ENCODE measurements around the gene RTL5.

Gene RTL5

DNA sequence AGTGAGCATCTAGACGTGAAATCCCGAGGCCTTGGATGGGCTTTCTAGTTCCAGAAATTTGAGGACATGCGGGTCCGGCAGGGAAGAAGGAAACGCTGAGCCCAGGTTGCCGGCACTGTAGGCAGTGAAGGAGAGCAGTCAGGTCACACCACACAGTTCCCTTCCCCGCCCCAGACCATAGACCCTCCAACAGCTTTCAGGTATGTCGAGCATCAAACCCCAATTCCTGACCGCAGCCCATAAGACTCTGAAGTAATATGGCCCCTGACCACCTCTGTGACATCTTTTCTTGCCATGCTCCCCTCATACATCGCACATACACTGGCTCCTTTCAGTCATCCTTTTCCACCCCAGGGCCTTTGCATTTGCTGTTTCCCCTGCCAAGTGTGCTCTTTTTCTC, 23.0 kb downstream of the RTL5 start:
- DNase-seq (ENCODE audit: low read depth) = no peak

DNA sequence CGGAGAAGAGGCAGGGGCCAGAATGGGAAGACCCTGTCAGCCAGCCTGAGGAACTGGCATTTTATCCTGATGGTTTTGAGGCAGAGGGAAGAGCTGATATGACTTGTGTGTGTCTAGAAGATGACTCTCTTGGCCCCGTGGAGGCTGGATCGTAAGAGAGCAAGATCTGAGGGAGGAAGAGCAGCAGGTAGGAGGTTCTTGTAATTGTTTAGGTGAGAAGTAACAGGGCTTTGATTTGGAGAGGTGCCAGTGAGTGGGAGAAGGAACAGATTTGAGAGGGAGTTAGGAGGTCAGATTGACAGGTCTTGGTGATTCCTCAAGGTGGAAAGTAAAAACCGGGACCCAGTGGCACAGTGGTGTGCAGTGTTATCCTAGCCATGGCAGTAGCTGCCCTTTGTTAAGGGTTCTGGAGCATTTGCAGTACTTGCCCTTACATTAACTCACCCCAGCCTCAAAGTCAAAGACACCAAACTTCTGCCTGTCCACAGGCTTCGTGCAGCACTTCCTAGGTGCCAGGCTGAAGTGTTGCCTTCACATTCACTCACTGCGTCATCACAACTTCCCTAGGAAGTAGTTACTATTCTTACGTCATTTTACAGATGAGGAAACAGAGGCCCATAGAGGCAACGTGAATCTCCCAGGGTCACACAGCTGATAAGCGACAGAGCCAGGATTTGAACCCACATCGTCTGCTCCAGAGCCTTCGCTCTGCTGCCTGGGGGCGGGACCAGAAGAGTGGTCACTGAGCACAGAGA, 23.7 kb downstream of the RTL5 start:
- DNase-seq (ENCODE audit: low read depth) = no peak

DNA sequence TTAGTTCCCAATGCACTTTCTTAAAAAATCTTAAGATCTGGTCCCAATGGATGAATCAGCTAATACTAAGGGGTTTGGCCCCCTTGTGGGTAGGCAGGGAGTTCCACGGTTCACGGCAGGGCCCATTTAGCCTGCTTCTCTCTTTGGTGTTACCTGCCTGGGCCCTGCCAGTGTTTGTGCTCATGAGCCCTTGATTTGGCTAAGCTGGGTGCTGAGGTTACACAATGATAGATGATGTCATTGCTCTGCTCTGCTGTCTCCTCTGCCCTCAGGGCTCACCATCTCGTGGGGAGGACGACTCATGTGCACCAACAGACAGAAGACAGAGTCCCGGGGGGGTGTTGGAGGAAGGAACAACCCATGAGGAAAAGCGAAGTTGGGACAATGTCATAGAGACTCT, 24.4 kb downstream of the RTL5 start:
- DNase-seq (ENCODE audit: low read depth) = no peak

DNA sequence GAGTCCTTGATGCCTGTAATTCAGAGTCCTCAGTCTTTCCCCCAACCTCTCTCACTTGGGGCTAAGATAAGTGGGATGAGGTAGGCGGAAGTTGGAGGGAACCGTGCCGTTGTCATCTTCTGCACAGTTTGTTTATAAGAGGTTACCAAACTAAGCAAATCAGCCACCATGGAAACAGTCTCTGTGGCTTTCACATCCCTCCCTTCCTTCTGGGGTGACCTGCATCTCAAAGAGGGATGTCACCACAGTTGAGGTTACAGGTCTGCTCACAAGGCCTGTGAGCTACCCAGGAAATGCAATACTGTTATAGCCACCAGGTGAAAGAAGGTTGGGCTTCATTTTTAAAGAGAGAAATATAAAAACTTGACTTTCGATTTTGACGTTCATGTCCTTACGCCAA, 26.3 kb downstream of the RTL5 start:
- DNase-seq (ENCODE audit: low read depth) = peak; percentile 32

DNA sequence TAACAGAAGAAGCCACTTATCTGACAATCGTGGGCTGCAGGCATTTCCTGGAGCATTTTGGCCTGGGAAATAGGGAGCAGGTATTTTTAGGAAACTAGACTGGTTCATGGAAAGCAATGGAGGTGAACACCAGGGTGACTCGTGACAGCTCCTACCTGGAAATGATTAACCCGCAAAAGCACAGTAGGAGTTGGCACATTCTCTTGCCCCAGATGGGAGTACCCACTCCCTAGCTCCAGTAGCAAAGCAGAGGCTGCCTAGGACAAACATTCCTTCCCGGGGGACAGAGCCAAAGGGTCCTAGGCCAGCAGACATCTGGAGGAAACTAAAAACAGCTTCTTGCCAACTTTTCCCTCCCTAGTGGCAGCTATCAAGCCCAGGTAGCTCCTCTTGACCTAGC, 29.0 kb downstream of the RTL5 start:
- no peak for DNase-seq (ENCODE audit: low read depth)

DNA sequence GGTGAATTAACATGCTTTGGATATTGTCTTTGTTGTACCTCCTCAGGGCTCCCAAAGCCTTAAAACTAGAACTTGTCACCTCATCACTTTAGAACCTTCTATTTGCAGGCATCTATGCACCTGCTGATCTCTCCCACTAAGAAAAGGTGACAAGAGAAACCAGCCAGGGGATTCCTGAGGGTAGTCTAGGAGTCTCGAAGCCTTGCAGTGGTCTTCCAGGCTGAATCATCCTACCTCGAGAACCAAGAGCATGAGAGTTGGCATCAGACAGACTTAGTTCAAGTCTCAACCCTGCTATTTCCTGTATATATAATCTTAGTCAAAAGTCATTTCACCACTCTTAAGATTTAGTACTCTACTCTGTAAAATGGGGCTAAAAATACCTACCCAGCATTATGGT, 29.6 kb downstream of the RTL5 start:
- DNase-seq (ENCODE audit: low read depth) = no peak

DNA sequence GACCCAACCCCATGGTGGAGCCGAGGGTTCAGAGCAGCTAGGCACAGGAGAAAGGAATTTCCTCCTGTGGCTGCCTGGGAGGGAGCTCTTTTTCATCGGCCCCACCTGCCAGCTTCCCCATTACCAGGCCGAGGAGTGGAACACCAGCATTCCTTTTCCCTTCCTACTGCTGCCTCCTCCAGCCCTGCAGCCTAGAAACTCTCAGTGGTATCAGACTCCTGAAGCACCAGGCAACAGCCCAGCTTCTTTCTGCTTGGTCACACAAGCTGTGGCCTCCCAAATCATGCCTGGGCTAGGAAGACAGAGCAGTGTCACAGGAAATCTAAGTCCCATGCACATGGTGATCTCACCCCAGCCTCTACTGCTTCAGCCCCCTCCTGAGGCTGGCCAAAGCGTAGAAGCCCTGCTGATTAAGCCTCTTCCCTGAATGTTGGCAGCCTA, 30.1 kb downstream of the RTL5 start:
- DNase-seq (ENCODE audit: low read depth) = no peak

DNA sequence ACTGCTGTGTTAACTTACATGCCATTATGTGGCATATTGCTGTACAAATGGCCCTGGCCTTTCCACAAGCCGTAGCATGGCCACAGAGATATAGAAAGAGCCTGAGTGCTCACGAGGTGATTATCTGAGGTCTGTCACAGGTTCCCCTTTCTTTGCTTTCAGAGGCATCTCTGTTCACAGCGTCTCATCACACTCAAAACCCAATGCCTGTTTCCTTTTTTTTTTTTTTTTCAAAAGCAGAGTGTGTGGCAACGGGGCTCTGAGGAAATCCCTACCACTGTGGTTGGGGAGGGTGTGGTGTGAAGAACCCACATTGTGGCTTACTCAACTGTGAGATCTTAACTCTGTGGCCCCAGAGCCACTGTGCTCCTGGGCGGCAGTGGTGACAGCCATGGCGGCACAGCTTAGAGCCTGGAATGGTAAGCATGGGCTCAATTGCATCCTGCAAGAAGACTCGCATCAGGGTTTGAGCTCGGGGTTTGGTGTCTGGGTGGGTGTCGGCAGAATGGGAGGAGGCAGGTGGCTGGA, 30.8 kb downstream of the RTL5 start:
- peak; percentile 53 for DNase-seq (ENCODE audit: low read depth)

DNA sequence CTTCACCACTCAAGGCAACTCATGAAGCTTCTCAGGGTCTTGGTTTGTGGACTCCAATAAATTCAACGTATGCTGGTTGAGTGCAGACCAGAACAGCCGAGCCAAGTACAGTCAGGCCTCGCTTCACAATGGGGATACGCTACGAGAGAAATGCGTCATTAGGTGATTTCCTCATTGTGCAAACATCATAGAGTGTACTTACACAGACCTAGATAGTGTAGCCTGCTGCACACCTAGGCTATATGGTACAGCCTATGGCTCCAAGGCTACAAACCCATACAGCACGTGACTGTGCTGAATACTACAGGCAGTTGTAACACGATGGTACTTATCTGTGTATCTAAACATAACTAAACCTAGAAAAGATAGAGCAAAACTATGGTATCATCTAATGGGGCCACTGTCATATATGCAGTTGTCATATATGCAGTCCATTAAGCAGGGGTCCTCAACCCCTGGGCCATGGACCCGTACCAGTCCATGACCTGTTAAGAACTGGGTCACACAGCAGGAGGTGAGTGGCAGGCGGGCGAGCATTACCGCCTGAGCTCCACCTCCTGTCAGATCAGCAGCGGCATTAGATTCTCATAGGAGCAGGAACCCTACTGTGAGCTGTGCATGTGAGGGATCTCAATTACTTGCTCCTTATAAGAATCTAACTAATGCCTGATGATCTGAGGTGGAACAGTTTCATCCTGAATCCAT, 31.5 kb downstream of the RTL5 start:
- DNase-seq (ENCODE audit: low read depth) = no peak

DNA sequence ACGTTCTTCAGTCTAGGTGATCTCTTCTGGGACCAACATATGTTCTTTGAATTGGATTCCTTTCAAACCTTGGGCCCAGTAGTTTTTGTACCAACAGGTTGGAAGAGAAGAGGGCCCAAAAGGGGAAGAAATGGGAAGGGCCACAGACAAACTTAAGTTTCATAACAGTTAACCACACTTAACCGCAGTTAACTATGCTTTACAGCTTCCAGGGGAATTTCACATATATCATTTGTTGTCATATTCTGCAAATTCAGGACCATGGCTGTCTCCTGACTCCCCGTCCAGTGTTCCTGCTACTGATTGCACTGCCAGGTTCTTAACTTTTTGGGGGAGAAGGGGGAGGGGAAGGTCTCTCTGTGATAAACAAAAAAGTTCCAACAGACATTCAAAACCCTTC, 34.6 kb downstream of the RTL5 start:
- DNase-seq (ENCODE audit: low read depth) = no peak

DNA sequence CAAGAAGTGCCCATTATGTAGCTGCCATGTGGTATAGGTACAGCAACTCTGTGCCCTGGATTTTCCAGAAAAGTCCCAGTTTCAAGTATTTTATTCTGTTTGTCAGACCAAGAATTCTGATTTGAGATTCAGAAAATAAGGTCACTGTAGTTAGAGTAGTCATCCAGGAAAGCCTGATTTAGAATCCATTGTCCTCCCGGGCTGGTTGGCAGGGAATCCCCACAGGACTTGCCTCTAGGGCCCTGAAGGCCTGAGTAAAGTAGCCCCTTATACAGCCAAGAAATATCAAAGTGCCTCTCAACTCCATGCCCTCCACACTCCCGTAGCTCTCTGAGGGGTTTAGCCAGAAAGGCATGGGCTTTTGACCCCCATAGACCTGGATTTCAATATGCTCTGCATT, 36.3 kb downstream of the RTL5 start:
- no peak for DNase-seq (ENCODE audit: low read depth)

DNA sequence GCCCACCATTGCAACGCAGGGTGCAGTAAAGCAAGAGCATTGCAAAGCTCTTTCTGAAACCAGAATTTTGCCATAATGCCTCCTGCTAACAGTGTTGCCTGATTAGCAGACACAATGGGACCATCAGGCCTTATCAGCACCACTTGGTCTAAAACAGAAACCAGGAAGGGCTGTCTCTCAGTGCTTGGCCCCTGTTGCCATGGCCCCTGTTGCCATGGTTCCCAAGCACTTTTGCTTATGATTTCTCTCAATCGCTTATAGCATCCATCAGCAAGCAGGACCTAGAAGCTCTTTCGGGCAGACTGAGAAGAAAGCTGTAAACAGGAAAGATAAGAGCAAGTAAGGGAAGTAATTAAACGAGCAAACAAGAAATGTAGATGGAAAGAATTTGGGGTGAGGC, 36.8 kb downstream of the RTL5 start:
- peak; percentile 49 for DNase-seq (ENCODE audit: low read depth)

DNA sequence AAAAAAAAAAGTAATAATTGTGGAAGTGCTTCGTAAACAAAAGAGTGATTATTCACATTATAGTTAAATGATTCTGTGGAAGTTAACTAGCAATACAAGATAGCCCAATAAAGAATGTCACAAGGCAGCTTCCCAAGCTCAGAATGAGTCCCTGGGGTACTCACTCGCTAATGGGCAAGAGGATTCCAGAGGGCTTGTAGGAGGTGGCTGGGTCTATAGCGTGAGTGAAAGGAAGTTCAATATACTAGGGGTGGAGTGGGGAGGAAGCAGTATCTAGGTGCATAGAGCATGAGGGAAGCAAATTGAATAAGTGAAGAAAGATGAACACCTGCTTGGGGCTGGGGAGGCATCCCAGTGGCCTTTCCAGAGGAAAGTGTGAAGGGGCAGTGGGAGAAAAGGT, 42.5 kb downstream of the RTL5 start:
- no peak for DNase-seq (ENCODE audit: low read depth)

DNA sequence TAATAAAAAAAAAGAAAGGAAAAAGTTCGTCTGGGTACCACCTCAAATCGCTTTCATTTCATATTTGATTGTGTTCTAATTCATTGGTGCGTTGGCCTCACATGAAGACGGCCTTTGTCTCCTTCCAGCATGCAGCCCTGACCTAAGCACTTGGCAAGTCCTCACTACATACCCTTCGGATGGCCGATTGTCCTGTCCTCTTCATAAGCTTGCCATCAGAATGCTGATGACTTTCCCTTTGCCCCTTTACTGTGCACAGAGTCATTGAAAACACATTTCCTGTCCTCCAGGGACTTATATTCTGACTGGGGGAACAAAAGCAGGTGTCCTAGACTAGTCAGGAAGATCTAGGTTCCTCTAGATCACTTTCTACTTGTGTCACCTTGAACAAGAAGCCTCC, 43.0 kb downstream of the RTL5 start:
- no peak for DNase-seq (ENCODE audit: low read depth)

DNA sequence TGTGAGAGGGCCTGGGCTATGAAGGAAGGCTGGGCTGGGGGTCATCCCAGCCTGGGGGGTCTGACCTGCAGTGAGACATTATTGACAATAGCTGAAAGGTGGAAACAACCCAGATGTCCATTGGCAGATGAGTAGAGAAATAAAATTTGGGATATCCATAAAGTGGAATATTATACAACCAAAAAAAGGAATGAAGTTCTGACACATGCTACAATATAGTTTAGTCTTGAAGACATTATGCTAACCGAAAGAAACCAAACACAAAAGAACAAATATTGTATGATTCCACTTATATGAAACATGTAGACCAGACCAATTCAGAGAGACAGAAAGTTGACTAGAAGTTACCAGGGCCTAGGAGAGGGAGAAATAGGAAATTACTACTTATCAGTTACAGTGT, 44.7 kb downstream of the RTL5 start:
- DNase-seq (ENCODE audit: low read depth) = no peak

DNA sequence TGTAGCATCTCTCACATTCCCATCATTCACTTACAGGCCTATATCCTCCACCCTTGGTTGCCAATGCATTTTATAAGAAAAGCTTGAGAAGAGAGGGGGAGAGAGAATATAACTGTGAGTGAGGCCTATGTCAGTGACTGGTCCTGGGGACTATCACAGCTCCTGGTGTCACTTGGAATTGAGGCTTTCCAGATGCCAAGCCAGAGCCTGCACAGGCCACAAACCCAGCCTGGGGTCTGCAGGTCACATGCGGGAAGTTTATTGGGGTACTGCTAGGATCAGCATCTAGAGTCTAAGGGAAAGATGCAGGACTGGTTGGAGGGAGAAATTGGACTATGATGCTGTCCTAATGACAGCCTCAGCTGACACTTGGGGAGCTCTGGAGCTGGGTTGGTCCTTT, 47.6 kb downstream of the RTL5 start:
- DNase-seq (ENCODE audit: low read depth) = no peak

DNA sequence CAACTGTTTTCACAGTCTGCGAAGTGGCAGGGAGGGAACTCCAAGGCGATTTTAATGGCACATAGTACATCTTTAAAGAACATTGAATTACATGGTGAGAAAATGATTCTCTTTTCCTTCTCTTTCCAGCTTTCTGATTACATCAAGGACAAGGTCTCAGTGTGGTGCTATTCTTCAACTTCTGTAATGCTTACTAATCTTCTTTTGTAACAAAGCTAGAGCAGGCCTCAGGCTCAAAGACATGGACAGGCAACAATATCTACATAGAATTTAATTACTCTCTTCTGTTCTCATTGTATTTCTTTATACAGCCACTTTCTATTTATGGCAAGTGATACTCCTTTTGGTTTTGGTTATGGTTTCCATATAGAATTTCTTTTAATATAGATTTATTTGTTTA, 48.4 kb downstream of the RTL5 start:
- no peak for DNase-seq (ENCODE audit: low read depth)

DNA sequence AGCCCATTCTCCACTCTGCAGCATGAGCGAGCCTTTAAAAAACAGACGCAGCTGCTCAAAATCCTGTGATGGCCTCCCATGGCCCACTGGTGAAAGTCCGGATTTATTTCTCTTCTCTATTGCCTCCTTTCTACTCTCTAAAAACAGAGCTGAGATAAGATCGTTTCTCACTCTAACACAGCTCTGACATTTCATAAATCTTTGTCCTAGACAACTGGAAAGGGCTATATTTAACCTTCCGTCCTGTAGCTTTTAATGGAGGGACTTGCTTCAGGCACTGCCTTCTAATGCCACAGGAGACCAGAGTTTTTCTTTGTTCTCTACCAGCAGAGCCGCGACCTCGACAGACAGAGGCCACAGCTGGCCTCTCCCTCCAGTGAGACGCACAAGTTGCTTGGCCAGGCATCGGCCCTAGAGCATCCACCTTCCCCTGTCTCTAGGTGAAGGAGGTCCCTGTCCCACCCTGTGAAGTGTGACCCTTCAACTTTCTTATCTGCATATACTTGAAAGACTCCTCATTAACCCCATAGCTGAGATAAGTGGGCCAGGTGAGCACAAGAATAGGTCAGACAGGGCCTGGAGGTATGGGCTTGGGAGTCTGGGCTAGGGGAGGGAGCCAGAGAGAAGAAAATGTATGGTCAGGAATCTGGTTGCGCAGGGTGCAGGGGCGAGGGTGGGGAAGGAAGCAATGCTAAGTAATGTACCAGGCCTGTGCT, 50.0 kb downstream of the RTL5 start:
- DNase-seq (ENCODE audit: low read depth) = no peak

DNA sequence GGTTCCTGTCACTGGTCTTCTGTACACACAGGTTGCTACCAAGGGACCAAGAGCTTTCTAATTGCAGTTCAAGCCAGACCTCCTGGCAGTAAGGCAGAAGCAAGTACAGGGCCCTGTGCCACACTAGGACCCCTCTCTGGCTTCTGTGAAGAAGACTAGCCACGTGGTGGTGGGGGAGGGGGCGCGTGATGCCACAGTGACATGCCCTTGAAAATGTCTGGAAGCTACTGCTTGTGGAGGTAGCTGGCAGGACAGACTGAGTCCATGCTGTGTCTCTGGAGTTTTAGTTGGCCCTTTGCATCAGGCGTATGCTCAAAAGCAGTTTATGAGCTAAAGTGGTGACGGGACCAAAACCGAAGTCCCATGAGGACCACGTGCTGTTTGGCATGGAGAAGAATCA, 50.9 kb downstream of the RTL5 start:
- no peak for DNase-seq (ENCODE audit: low read depth)

DNA sequence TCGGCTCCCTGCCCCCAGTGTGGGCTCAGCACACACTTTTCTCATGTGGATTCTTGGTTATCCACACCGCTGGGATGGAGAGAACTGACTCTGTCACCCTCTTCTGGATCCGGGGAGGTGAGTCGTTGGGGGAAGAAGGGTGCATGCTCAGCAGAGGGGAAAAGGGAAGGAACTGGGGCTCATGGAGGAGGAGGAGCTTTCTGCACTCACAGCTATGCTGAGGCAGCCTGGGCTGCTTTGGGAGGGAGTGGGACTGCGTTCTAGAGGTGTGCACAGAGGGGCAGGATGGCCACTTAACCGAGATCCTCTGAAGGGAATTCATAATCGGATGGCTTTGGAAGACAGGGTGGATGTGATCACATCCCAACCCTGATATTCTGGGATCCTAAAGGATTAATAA, 51.6 kb downstream of the RTL5 start:
- no peak for DNase-seq (ENCODE audit: low read depth)

DNA sequence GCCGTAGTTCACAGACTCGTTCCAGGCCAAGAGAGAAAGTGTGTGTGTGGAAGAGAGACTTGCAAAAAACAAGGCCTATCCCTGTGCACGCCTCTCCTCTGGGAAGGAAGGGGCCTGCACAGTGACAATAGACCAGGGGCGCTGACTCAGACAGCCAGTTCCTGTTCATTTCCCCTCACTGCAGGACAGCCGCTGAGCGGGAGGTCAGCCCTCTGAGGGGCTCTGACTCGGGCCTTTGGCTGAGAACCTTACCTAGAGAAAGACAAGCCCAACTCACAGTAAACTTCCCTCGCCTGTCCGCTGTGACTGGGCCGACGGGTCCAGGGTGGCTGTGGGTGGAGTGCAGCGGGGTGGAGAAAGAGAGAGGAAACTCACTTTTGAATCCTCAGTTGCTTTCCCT, 52.1 kb downstream of the RTL5 start:
- DNase-seq (ENCODE audit: low read depth) = no peak

DNA sequence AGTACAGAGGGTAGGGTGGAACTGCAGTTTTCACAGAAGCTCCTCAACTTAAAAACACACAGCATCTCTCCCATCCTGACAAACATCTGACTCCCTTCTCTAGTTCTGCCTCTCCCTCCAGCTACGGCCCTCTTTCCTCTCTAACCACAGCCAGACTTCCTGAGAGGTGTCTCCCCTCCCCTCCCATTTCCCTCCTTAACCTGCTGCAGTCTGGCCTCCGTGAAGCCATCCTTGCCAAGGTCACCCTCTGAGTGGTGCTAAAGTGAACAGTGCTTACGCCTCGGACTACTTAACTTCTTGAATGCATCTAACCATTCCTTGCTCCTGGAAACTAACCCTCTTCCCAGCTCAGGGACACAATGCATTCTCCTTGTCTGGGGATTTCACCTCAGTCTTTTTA, 53.3 kb downstream of the RTL5 start:
- DNase-seq (ENCODE audit: low read depth) = no peak

Data from activated T-helper 1 cell treated with Interleukin-2 at 50 U/mL for 16 hours (primary cell).